HG02973 (cell line): ENCODE results near the gene ATOSB.

Experiments
- ATAC-seq: cut with Tn5 transposase; IDR thresholded peaks from one replicate; pipeline ENCODE4 v1.9.1; 2021; ENCODE audit warnings: moderate library complexity; ENCODE audit not compliant: unreplicated experiment

The ATOSB gene

GRCh38 chr9:35054871-35055644, 60.6 kb downstream of the ATOSB start:
- no peak for ATAC-seq

GRCh38 chr9:35054185-35054835, 61.4 kb downstream of the ATOSB start:
- ATAC-seq: no peak
